Astrocyte (in vitro differentiated cells and primary cell): ENCODE data around the gene HELT. TPM values are rescaled to one million over a fixed set of nuclear protein-coding genes. Genes with fewer than 3 reads are reported as not detected.
"Not testable (repeated sequence)": the region's sequence is repeated elsewhere in the genome, so short reads cannot be mapped to it uniquely, and the experiment has no call there.

Experiments used
- DNase-seq: peaks from one replicate; pipeline ENCODE4 v3.0.0-alpha.2; 2010; ENCODE audit warnings: low read depth
- FAIRE-seq: peaks from 2 replicates; lab custom pipeline; 2011; peaks lifted over from hg19 to GRCh38; lab: Jason Lieb, UNC
- H2AFZ ChIP-seq: 2 replicates; pipeline ENCODE4 v1.6.0; 2012; ENCODE audit warnings: low read depth, low read length, inconsistent platforms
- H3K27ac ChIP-seq: 2 replicates; pipeline ENCODE4 v1.5.1; 2011; ENCODE audit warnings: low read depth, low read length, inconsistent platforms
- H3K27me3 ChIP-seq: 2 replicates; pipeline ENCODE4 v1.6.0; 2011; ENCODE audit warnings: low read length, inconsistent platforms; ENCODE audit not compliant: insufficient read depth
- H3K36me3 ChIP-seq: 2 replicates; pipeline ENCODE4 v1.5.1; 2011; ENCODE audit warnings: low read length, inconsistent platforms; ENCODE audit not compliant: insufficient read depth
- H3K4me1 ChIP-seq: 2 replicates; pipeline ENCODE4 v1.5.1; 2011; ENCODE audit warnings: low read length, inconsistent platforms; ENCODE audit not compliant: insufficient read depth
- H3K4me2 ChIP-seq: 2 replicates; pipeline ENCODE4 v1.6.0; 2012; ENCODE audit warnings: low read length, inconsistent platforms
- H3K4me3 ChIP-seq: 2 replicates; pipeline ENCODE4 v1.5.1; 2011; ENCODE audit warnings: low read depth, mild to moderate bottlenecking, low read length, inconsistent platforms; ENCODE audit not compliant: insufficient read depth
- H3K79me2 ChIP-seq: 2 replicates; pipeline ENCODE4 v1.6.0; 2012; ENCODE audit warnings: mild to moderate bottlenecking, low read length, inconsistent platforms; ENCODE audit not compliant: insufficient read depth
- H3K9ac ChIP-seq: 2 replicates; pipeline ENCODE4 v1.6.0; 2012; ENCODE audit warnings: mild to moderate bottlenecking, low read length, inconsistent platforms
- H3K9me3 ChIP-seq: 2 replicates; pipeline ENCODE4 v1.5.1; 2012; ENCODE audit warnings: low read depth, mild to moderate bottlenecking, low read length, inconsistent platforms; ENCODE audit not compliant: insufficient read depth
- H4K20me1 ChIP-seq: 2 replicates; pipeline ENCODE4 v1.6.0; 2012; ENCODE audit warnings: low read length, inconsistent platforms; ENCODE audit not compliant: insufficient read depth
- H3K27ac Mint-ChIP-seq: one replicate; pipeline ENCODE4 v1.8.0; 2021; ENCODE audit warnings: mild to moderate bottlenecking, mixed read lengths; ENCODE audit not compliant: unreplicated experiment
- H3K27me3 Mint-ChIP-seq: one replicate; pipeline ENCODE4 v1.8.0; 2021; ENCODE audit warnings: low read depth, mixed read lengths; ENCODE audit not compliant: unreplicated experiment
- H3K36me3 Mint-ChIP-seq: one replicate; pipeline ENCODE4 v1.8.0; 2021; ENCODE audit warnings: low read depth, mixed read lengths; ENCODE audit not compliant: unreplicated experiment
- H3K4me1 Mint-ChIP-seq: one replicate; pipeline ENCODE4 v1.8.0; 2021; ENCODE audit warnings: low read depth, mixed read lengths; ENCODE audit not compliant: unreplicated experiment
- H3K4me3 Mint-ChIP-seq: one replicate; pipeline ENCODE4 v1.8.0; 2021; ENCODE audit warnings: mild to moderate bottlenecking, moderate library complexity, mixed read lengths; ENCODE audit not compliant: unreplicated experiment
- H3K9me3 Mint-ChIP-seq: one replicate; pipeline ENCODE4 v1.8.0; 2021; ENCODE audit warnings: mild to moderate bottlenecking, mixed read lengths; ENCODE audit not compliant: unreplicated experiment
- CTCF ChIP-seq: IDR thresholded peaks from 2 replicates; pipeline ENCODE4 v1.5.1; 2011; ENCODE audit warnings: low read depth, mild to moderate bottlenecking, inconsistent platforms, low read length, moderate library complexity; ENCODE audit not compliant: insufficient read depth
- EZH2 ChIP-seq: IDR thresholded peaks from 2 replicates; pipeline ENCODE4 v1.6.1; 2012; ENCODE audit warnings: mild to moderate bottlenecking, low read length, inconsistent platforms; ENCODE audit not compliant: insufficient read depth
- total RNA-seq: library from RNA; stranded (reverse); gene quantifications from 2 replicates; pipeline ENCODE4 v1.2.1, GENCODE V29; 2021

HELT gene
- total RNA-seq, 1 donor from 2014 or later: not detected

GRCh38 chr4:185039508-185040273 is 21.4 kb downstream of the HELT start:
- Mint-ChIP-seq H3K4me3 (no peak overlapping the region), H3K27me3 (peaks cover 16% of the 10 kb centered on the region), H3K27ac (no peak overlapping the region), H3K4me1 (peaks cover 7% of the 10 kb centered on the region), H3K9me3 (peaks cover 13% of the 10 kb centered on the region), H3K36me3 (no peaks in the 10 kb centered on the region)
- Histone ChIP-seq H3K79me2 (no peaks in the 10 kb centered on the region), H3K27ac (no peak overlapping the region), H3K36me3 (no peaks in the 10 kb centered on the region), H2AFZ (peak overlapping the region; percentile 65), H3K9ac (peak overlapping the region; percentile 40), H3K9me3 (no peaks in the 10 kb centered on the region), H3K4me2 (peak overlapping the region; percentile 79), H3K4me1 (no peaks in the 10 kb centered on the region), H3K4me3 (no peak overlapping the region), H4K20me1 (no peaks in the 10 kb centered on the region), H3K27me3 (peaks cover 2% of the 10 kb centered on the region)
- FAIRE-seq: peak; percentile 26
- TF ChIP-seq EZH2 (no peak), CTCF (peak; percentile 90)
- peak; percentile 23 for DNase-seq

- Histone ChIP-seq H3K9ac (no peak overlapping the region), H2AFZ (no peak overlapping the region), H3K36me3 (no peaks in the 10 kb centered on the region), H3K4me1 (no peaks in the 10 kb centered on the region), H3K27me3 (peaks cover 2% of the 10 kb centered on the region), H3K4me3 (no peak overlapping the region), H4K20me1 (no peaks in the 10 kb centered on the region), H3K9me3 (no peaks in the 10 kb centered on the region), H3K79me2 (no peaks in the 10 kb centered on the region), H3K4me2 (no peak overlapping the region), H3K27ac (no peak overlapping the region)
- DNase-seq (no peak), FAIRE-seq (no peak)
- no peak overlapping the region for H3K27ac Mint-ChIP-seq
- TF ChIP-seq CTCF (no peak), EZH2 (no peak)
- H3K9me3 Mint-ChIP-seq: peaks cover 14% of the 10 kb centered on the region
- no peaks in the 10 kb centered on the region for H3K36me3 Mint-ChIP-seq
- H3K27me3 Mint-ChIP-seq: peaks cover 16% of the 10 kb centered on the region
- peaks cover 7% of the 10 kb centered on the region for H3K4me1 Mint-ChIP-seq
- no peak overlapping the region for H3K4me3 Mint-ChIP-seq
Observed at GRCh38 chr4:185040523-185040922, 22.2 kb downstream of the HELT start.

GRCh38 chr4:185050286-185050685 is 32.0 kb downstream of the HELT start:
- H3K79me2 ChIP-seq, H3K4me1 Mint-ChIP-seq, H3K9ac ChIP-seq, H3K36me3 Mint-ChIP-seq, DNase-seq, H4K20me1 ChIP-seq, H3K27ac ChIP-seq, H3K27me3 ChIP-seq, H3K9me3 Mint-ChIP-seq, H3K9me3 ChIP-seq, FAIRE-seq, H3K36me3 ChIP-seq, H3K4me2 ChIP-seq, H3K27ac Mint-ChIP-seq, H3K4me3 Mint-ChIP-seq, H3K4me3 ChIP-seq, H3K4me1 ChIP-seq, H2AFZ ChIP-seq: not testable (repeated sequence)
- H3K27me3 Mint-ChIP-seq: peaks cover 14% of the 10 kb centered on the region

GRCh38 chr4:185051283-185051682 is 33.0 kb downstream of the HELT start:
- not testable (repeated sequence) for H3K9ac ChIP-seq, H3K4me3 ChIP-seq, H3K4me2 ChIP-seq, H3K4me1 ChIP-seq, H3K4me1 Mint-ChIP-seq, H3K79me2 ChIP-seq, H3K4me3 Mint-ChIP-seq, H3K36me3 Mint-ChIP-seq, H3K36me3 ChIP-seq, H3K27ac ChIP-seq, FAIRE-seq, H3K27ac Mint-ChIP-seq, H4K20me1 ChIP-seq, H3K9me3 ChIP-seq, H2AFZ ChIP-seq, H3K9me3 Mint-ChIP-seq, DNase-seq
- H3K27me3 ChIP-seq: peaks cover 13% of the 10 kb centered on the region
- H3K27me3 Mint-ChIP-seq: peaks cover 17% of the 10 kb centered on the region
